ENCODE results near the gene TMEM250. TPM values are rescaled to one million over a fixed set of nuclear protein-coding genes. Genes with fewer than 3 reads are reported as not detected.

TMEM250 gene
- polyA plus RNA-seq, 1 donor (not counting 4 experiments of a cell fraction or from before 2014, with no cell fraction given), result 9.9 TPM

DNA sequence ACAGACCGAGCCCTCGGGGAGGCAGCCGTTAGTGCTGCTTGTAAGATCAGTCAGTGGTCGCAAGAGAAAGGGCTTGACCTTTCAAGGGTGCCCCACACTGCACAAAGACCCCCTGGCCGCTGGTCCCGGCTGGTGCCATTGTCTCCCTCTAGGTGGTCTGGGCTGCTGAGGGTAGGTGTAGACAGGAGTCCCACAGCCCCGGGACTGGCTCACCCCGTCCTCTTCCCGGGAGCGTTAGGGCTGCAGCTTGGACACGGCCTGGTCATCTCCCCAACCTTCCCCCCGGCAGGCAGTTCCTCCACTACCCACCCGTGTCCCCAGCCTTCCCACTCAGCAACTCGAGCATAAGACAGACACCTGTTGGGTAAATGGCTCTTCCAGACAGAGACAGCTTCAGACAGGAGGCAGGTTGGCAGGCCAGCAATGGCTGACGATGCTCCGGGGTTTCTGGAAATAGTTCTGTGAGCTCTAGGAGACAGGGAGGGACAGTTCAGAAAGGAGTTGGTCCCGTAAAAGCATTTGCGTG lies 15.3 kb upstream of the TMEM250 start:
- Histone ChIP-seq H4K20me1 (ENCODE audit: control insufficient read depth, extremely low read depth, insufficient read depth, low read length) (no peaks in the 10 kb centered on the region), H2AFZ (ENCODE audit: control insufficient read depth, low read length) (peak overlapping the region; percentile 46), H3K9ac (ENCODE audit: control insufficient read depth, extremely low read depth, insufficient read depth, low read length) (no peak overlapping the region), H3K27me3 (ENCODE audit: control insufficient read depth, extremely low read depth, insufficient read depth, low read length) (peaks cover 80% of the 10 kb centered on the region), H3K4me2 (ENCODE audit: control insufficient read depth, extremely low read depth, insufficient read depth, low read depth, low read length) (peak overlapping the region; percentile 64), H3K27ac (ENCODE audit: control insufficient read depth, insufficient read depth, low read length) (no peak overlapping the region), H3K9me1 (ENCODE audit: control insufficient read depth, extremely low read depth, insufficient read depth, low read length) (no peaks in the 10 kb centered on the region), H3K36me3 (ENCODE audit: control insufficient read depth in 2 of 2, extremely low read depth in 1 of 2, insufficient read depth in 2 of 2, low read length in 2 of 2) (no peaks in the 10 kb centered on the region), H3K4me3 (ENCODE audit: control insufficient read depth in 2 of 3, extremely low read depth in 1 of 3, insufficient read depth in 2 of 3, low read depth in 1 of 3, low read length in 3 of 3) (peak overlapping the region in 1 of 3 experiments; percentile 20), H3K4me1 (ENCODE audit: control insufficient read depth, extremely low read depth, insufficient read depth, low read length) (peaks cover 8% of the 10 kb centered on the region), H3K79me2 (ENCODE audit: control insufficient read depth, insufficient read depth, low read length) (no peaks in the 10 kb centered on the region), H3K9me3 (ENCODE audit: control insufficient read depth, low read depth, low read length) (no peaks in the 10 kb centered on the region)
- TF ChIP-seq EZH2 (IDR thresholded peaks at IDR 0.05; ENCODE audit: low read length), result peak; percentile 64
- TF ChIP-seq, protein P1, sequence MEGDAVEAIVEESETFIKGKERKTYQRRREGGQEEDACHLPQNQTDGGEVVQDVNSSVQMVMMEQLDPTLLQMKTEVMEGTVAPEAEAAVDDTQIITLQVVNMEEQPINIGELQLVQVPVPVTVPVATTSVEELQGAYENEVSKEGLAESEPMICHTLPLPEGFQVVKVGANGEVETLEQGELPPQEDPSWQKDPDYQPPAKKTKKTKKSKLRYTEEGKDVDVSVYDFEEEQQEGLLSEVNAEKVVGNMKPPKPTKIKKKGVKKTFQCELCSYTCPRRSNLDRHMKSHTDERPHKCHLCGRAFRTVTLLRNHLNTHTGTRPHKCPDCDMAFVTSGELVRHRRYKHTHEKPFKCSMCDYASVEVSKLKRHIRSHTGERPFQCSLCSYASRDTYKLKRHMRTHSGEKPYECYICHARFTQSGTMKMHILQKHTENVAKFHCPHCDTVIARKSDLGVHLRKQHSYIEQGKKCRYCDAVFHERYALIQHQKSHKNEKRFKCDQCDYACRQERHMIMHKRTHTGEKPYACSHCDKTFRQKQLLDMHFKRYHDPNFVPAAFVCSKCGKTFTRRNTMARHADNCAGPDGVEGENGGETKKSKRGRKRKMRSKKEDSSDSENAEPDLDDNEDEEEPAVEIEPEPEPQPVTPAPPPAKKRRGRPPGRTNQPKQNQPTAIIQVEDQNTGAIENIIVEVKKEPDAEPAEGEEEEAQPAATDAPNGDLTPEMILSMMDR (optimal IDR thresholded peaks at IDR 0.05 in 1 of 3, IDR thresholded peaks at IDR 0.05 in 1 of 3, conservative IDR thresholded peaks at IDR 0.05 in 1 of 3; ENCODE audit: extremely low read depth in 1 of 3, insufficient read depth in 2 of 3, low read length in 3 of 3), result no peak
- DNase-seq (ENCODE audit: low read depth, low spot score), result no peak
- dilution Hi-C loops (cut with MboI; ENCODE audit: extremely low pct_ligation_motif_present, low sequenced_read_pairs), result no loop called here
- no peak for FAIRE-seq

DNA sequence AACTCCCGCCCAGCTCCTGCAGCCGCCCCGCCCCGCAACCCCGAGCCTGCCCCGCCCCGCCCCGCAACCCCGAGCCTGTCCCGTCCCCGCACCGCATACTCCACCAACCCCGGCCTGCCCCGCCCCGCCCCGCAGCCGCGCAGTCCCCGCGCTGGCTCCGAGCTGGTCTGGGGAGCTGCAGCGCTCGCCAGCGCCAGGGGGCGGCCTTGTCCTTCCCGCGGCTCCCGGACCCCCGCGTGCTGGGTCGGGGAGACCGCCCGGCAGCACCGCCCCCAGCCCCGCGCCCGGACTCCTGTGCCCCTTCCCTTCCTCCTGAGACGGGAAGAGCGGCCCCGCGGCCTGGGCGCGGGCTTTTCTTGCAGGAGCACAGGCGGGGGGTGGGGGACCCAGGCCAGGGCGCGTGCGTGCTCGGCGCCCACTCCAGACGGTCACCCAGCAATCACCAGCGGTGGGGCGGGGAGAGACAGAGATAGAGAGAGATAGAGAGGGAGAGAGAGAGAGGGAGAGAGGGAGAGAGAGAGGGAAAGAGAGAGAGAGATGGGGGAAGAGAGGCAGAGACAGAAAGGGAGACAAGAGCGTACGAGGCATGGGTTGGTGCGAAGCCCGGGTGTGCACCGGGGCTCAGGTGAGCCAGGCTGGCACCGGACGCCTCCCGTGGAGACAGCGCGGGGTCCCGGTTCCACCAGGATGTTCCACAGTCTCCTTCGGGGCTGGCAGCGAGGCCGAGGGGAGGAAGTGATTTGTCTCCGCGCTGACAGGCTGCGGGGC lies 14.7 kb upstream of the TMEM250 start:
- Histone ChIP-seq H3K36me3 (ENCODE audit: control insufficient read depth in 2 of 2, extremely low read depth in 1 of 2, insufficient read depth in 2 of 2, low read length in 2 of 2) (no peaks in the 10 kb centered on the region), H2AFZ (ENCODE audit: control insufficient read depth, low read length) (peak overlapping the region; percentile 46), H3K9ac (ENCODE audit: control insufficient read depth, extremely low read depth, insufficient read depth, low read length) (no peak overlapping the region), H3K79me2 (ENCODE audit: control insufficient read depth, insufficient read depth, low read length) (no peaks in the 10 kb centered on the region), H4K20me1 (ENCODE audit: control insufficient read depth, extremely low read depth, insufficient read depth, low read length) (no peaks in the 10 kb centered on the region), H3K27ac (ENCODE audit: control insufficient read depth, insufficient read depth, low read length) (no peak overlapping the region), H3K4me1 (ENCODE audit: control insufficient read depth, extremely low read depth, insufficient read depth, low read length) (peaks cover 8% of the 10 kb centered on the region), H3K9me3 (ENCODE audit: control insufficient read depth, low read depth, low read length) (no peaks in the 10 kb centered on the region), H3K27me3 (ENCODE audit: control insufficient read depth, extremely low read depth, insufficient read depth, low read length) (peaks cover 83% of the 10 kb centered on the region), H3K4me2 (ENCODE audit: control insufficient read depth, extremely low read depth, insufficient read depth, low read depth, low read length) (peak overlapping the region; percentile 64), H3K4me3 (ENCODE audit: control insufficient read depth in 2 of 3, extremely low read depth in 1 of 3, insufficient read depth in 2 of 3, low read depth in 1 of 3, low read length in 3 of 3) (peak overlapping the region; percentile 20 to 40 (median 31)), H3K9me1 (ENCODE audit: control insufficient read depth, extremely low read depth, insufficient read depth, low read length) (no peaks in the 10 kb centered on the region)
- dilution Hi-C loops (cut with MboI; ENCODE audit: extremely low pct_ligation_motif_present, low sequenced_read_pairs), result no loop called here
- no peak for FAIRE-seq
- peak; percentile 75 for TF ChIP-seq EZH2 (IDR thresholded peaks at IDR 0.05; ENCODE audit: low read length)
- TF ChIP-seq, protein P1 (optimal IDR thresholded peaks at IDR 0.05 in 1 of 3, IDR thresholded peaks at IDR 0.05 in 1 of 3, conservative IDR thresholded peaks at IDR 0.05 in 1 of 3; ENCODE audit: extremely low read depth in 1 of 3, insufficient read depth in 2 of 3, low read length in 3 of 3), result peak in 2 of 3 experiments; percentile 55 to 65
- DNase-seq (ENCODE audit: low read depth, low spot score), result no peak

Measured in keratinocyte (primary cell).